Right lung (tissue), 5 donors: ENCODE measurements around the gene SLC18B1. TPM values are rescaled to one million over a fixed set of nuclear protein-coding genes. Genes with fewer than 3 reads are reported as not detected.
A peak's percentile ranks its signal among the peaks of the same experiment; 100 is the strongest.
"Not testable (repeated sequence)": the region's sequence is repeated elsewhere in the genome, so short reads cannot be mapped to it uniquely, and the experiment has no call there.

ENCODE experiments used
- DNase-seq, 2 donors: peaks; one replicate each; pipeline ENCODE4 v3.0.0-alpha.2; 2013
- polyA plus RNA-seq, 5 donors: library from polyadenylated mRNA; unstranded; fragments of 120-200 nt; gene quantifications; one replicate each; pipeline versions ENCODE4 v1.2.1 to v1.2.3, GENCODE V29; 2013; ENCODE audit warnings: inconsistent platforms in 1 of 5, low replicate concordance in 1 of 5; ENCODE audit not compliant: insufficient read length in 5 of 5, insufficient read depth in 1 of 5

Gene SLC18B1
- polyA plus RNA-seq, 5 donors, result 19.1 to 29.1 (median 26.7) TPM

DNA sequence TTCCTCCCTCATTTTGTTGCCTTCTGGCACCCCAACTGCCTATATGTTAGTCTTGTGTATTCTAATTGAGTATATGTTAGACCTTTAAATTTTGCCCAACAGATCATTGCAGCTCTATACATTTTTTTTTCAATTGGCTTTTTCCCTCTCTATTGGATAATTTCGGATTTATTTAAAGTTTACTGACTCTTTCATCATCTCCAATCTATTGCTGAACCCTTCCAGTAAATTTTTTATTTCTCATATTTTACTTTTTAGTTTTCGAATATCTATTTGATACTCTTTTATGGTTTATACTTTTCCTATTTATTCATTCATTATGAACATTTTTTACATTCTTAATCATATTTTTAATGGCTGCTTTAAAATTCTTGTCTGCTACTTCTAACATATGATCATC, 7.1 kb upstream of the SLC18B1 start:
- DNase-seq, result no peak

DNA sequence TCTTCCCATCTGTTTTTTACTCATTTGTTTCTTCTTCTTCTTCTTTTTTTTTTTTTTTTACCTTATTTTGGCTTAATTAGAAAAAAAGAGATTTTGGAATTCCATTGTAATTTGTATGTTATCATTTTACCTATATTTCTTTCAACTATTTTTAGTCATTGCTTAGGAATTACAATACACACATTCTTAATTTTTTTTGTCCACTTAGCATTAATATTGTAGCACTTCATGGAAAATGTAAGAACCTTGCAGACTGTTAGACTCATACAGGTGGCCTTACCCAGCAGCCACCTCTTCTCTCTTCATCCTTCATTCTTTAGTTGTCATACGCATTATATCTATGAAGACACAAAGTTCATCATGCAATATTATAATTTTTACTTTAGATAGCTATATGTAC, 5.8 kb upstream of the SLC18B1 start:
- DNase-seq, result no peak

DNA sequence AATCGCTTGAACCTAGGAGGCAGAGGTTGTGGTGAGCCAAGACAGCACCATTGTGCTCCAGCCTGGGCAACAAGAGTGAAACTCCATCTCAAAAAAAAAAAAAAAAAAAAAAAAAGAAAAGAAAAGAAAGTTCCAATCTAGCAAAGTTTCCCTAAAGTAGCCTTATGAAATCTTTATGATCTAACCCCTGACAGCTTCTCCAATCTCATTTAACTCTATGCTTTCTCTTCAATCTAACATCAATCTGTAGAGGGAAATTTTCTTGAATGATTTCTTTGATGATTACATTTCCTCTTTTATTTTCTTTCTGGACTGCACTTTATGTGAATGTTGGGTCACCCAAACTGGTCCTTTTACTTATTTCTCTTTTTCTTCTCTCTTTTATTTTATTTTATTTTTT, 2.2 kb upstream of the SLC18B1 start:
- DNase-seq, result no peak

DNA sequence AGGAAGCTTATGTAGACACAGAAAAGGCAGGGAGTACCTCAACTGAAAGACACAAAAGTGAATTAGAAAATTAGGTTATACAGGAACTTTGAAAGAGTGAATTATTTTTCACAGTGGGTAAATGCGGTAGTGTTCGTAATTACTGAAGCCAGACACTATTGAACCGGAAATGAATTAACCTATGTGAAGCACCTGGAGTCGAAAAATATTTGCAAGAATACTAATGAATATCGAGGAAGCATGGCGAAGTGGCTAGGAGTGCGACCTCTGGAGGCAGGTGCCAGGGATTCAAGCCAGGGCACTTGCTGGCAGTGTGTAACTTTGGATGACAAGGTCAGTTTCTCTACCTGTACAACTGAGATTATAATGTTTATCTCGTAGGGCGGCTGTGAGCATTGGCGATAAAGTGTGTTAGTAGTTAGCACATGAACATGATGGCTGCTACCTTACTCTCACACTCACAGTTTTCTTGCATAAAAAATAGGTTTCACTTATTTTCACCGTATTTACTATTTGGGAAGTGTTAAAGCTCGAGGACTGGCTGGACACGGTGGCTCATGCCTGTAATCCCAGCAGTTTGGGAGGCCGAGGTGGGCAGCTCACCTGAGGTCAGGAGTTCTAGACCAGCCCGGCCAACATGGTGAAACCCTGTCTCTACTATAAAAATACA, 567 bp upstream of the SLC18B1 start:
- DNase-seq, result peak; percentile 45 to 64

DNA sequence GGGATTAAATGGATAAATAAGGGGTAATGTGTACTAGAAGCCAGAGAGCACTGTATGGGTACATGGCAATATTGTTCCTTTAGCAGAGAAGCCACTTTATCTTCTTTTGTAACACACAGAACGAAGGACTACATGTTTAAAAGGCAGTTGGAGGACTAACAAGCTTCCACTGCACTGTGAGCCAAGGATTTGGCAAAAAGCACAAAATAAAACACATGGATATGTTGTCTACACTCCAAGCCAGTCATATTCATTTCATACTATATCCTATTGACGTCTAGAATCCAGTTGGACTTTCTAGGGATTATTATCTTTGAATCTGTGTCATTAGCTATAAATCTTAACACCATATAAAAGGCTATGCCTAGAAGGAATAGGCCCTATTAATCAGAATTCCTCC, 3.0 kb downstream of the SLC18B1 start:
- DNase-seq, result no peak

DNA sequence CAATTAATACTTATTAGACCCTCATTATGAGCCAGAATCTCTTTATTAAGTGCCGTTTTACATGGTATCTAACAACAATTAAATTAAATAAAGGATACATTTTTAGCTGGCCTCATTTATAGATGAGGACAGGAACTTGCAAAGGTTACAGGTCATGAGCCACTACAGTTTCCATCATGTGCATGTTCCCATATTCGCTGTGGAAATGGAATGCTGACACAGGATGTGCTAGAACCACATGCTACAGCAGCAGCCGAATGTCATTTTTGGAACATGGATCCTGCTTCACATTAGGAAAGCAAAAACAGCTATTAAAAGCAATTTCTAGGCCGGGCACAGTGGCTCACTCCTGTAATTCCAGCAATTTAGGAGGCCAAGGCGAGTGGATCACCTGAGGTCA, 5.9 kb downstream of the SLC18B1 start:
- DNase-seq, result no peak

DNA sequence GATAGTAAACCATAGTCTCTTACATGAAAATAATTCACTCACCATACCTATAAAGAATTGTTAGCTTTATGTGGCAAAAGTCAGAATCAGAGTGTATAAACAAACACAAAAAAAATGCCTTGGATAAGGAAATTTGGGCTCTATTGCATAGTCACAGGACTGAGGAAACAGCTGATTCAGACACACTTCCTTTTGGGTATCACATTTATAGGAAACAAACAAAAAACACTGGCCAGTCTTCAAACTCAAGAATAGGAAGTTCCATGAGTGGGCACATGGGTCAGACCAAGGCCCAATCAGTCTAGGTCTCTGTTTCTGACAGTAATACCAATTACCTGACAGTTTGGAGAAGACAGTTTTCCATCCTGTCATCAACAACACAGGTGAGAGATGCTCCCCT, 8.0 kb downstream of the SLC18B1 start:
- no peak for DNase-seq

DNA sequence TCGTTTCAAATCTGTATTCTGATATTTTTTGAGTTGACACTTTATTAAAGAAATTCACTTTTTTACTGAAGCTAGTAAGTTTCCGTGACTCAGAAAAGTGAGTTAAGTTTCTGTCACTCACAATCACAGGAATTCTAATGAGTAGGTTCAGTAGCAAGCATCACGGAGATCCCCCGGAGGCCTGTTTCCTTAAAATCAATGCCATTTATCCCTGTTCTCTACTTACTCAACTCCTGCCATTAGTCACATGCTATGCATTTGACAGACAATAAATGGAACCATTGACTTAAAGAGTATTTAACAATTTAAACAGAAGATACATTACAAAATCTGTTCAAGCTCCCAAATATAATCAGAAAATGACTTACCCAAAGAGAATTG, 9.1 kb downstream of the SLC18B1 start:
- no peak for DNase-seq

DNA sequence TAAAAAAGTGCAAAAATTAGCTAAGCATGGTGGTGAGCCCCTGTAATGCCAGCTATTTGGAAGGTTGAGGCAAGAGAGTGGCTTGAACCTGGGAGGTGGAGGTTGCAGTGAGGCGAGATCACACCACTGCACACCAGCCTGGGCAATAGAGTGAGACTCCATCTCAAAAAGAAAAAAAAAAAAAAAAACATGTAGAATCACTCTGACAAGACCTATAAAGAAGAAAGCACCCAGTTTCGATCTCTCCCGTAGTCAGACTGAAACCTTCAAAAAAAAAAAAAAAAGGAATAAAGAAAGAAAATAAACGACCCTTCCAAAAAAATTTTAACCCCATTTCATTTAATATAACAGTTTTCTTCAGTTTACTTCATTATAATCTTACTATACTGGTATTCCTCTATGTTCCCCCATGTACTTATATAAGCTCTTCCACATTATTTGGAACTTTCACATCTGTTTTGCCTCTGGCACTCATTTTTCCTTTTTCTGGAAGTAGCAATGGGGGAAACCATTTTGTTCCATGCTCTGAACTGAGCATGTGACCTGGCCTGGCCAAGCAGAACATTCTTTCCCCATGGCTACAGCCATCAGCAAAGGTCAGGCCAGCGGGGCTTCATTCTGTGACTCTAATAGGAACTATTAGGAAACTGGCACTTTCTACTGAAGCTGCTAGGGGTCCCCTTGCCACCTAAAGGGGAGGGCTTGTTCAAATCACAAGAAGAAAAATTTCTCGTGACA, 9.6 kb downstream of the SLC18B1 start:
- no peak for DNase-seq

DNA sequence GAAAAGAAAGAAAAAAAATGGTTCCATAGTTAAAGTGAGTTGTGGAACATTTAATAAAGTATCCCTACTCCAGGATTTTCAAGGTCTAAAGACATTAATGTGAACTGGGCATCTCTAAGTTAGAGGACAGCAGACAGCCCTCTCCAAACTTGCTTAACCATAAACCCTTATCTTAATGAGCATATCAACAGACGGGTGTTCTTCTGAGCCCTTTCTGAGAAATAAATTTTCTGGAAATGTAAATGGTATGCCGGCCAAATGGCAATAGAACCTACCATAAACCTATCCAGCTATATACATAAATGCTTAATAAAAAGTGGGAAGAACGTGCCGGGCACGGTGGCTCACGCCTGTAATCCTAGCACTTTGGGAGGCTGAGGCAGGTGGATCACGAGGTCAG, 12.5 kb downstream of the SLC18B1 start:
- no peak for DNase-seq

DNA sequence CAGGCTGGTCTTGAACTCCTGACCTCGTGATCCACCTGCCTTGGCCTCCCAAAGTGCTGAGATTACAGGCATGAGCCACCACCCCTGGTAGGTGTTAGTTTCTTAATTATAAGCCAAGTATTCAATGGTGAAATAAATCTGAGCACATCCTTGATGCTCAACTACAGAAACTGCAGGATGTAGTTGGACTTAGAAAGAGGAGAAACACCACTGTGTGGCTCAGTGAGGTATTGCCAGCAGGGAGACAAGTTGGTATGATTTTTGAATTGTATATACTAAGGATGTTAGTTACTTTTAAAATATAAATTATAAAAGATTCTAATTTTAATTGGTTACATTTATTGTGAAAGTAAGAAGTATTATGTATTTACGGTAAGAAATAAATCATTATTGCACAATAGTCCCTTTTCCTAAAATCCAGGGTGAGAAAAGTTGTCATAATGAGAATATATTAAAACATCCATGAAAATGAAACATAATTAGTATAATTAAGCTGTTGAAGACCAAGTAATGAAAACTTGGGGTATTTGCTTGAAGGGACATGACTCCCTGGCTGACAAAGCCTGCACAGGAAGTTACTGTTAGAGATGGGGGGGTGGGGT, 17.6 kb downstream of the SLC18B1 start:
- DNase-seq, result no peak

DNA sequence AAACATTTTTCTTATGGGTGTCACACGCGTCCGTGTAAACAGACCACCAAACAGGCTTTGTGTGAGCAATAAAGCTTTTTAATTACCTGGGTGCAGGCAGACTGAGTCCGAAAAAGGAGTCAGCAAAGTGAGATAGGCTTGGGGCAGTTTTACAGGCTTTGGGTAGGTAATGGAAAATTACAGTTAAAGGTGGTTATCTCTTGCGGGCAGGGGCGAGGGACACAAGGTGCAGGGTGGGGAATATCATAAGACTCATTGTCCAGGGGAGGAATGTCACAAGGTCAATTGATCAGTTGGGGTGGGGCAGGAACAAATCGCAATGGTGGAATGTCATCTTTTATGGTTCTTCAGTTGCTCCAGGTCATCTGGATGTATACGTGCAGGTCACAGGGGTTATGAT, 20.6 kb downstream of the SLC18B1 start:
- DNase-seq, result not testable (repeated sequence)

DNA sequence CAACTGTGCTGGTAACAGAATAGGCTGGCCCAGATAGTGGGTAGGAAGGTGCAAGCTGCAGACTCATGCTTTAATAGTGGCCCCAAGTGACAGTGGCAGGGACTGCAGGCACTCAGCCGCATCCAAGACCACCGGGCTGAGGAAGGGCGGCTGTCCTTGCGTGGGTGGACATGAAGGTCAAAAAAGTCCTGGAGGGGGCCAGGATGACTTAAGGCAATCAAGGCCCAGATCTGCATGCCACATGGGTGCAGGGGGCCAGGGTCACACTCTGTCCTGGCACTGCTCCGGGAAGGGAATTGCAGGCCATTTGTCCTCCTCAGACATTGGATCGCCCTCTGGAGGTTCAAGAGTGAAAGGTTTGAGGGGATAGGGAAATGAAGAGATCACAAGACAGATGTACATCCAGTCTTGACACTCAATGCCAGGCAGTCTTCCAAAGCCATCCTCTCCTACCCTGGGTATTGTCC, 30.4 kb downstream of the SLC18B1 start:
- peak in 1 of 2 donors; percentile 3 for DNase-seq

DNA sequence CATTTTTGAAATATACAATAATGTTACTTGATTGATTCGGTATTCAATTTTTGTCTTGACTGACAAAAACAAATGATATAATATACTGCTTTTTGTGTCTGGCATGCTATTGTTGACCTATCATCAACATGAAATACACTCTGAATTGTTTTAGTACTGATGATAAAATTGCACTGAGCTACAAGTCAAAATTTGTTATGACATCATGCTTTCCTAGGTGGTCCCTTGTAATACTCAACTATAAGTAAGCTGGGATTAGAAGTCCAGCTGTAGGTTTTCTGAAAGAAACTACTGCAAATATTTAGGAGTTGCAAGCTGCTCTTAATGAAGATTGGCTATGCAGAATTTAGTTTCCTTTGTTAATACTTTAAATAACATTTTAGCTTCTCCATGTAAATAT, 32.9 kb downstream of the SLC18B1 start:
- DNase-seq, result no peak

DNA sequence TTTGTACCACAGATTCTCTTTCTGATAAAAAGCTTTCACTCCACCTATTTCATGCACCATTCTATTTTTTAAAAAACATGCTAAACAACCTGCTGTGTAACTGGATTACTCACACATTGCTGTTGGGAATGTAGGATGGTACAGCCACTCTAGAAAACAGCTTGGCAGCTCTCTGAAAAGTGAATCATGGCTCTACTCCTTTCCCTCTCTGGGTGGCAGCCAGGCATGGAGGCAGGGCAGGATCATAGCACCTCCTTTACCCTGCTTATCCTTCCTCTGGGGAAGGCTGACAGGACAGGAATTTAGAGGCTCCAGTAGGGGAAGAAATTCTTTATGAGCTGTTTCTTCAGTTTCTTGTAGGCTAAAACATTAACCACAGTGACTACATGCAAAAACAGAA, 34.1 kb downstream of the SLC18B1 start:
- DNase-seq, result no peak

DNA sequence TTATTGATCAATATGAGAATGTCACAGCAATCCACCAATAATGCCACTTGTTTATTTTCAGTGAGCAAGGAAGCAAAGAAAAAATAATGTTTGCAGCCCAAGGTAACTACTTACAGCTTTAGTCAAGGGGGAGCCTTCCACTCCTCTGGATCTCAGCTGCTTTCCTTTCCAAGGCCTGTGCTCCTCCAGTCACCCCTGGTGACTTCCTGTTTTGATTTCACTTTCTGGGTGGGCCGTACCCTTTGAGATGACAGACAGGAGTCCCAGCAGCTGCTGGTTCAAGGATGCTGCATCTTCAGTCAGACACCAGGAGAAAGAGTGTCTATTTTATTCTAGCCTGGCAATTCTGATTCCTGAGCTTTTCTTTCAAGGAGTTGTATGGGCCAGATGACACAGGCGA, 35.2 kb downstream of the SLC18B1 start:
- DNase-seq, result no peak

DNA sequence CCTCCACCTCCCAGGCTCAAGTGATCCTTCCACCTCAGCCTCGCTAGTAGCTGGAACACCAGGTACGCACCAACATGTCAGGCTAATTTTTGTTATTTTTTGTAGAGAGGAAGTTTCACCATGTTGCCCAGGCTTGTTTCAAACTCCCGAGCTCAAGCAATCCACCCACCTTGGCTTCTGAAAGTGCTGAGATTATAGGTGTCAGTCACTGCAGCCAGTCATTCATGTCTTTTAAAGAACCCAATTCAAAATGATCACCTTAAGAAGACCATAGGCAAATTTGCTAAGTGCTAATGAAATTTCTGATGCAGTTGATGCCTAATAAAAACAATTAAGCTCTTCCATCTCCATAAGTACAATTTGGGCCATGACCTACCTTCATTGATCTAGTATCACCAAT, 38.2 kb downstream of the SLC18B1 start:
- DNase-seq, result no peak

DNA sequence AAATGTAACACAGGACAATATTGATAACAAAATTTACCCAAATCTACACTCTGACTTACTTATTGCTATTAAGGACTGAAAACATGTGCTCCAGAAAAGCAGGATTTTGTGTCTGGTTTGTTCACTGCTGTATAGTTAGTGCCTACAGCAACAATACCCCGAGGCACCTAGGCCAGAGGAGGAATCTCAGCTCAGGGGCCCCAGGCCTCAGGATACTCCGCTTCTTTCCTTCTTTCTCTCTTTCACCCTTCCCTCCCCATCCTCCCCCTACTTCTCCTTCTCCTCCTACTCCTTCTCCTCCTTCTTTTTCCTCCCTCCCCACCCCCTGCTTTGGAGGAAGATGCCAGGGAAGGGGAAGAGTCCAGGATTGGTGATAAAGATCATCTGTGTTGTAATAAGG, 39.7 kb downstream of the SLC18B1 start:
- no peak for DNase-seq

DNA sequence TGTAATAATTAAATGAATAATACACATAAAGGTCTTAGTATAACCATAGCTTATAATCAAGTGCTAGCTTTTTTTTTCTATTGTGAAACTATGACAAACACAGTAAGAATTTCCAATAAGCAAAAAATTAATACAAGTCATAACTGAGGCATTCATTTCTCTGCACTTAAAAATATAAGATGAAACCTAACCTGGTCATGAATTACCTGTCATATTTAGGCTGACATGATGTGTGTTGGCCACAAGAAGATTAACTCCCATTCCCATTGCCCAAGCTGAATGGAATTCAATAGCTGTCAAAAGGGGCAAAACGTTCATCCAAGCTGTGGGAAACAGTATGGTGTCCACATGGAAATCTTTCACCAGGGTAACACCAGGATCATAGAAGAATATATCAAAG, 46.2 kb downstream of the SLC18B1 start:
- DNase-seq, result no peak

DNA sequence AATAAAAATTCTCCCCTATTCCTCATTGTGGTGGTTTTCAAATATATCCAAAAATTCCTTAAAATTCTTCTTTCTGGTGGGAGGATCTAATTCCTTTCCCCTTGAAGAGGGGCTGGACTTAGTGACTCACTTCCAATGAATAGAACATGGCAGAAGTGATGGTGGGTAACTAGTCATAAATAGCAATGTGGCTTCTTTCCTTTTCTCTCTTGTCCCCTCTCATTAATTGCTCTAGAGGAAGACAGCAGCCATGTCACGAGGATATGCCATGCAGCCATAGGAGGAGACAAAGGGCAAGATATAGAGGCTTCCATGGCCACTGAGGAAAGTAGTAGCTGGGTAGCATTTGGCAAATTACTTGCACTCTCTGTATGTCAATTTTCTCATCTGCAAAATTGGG, 46.6 kb downstream of the SLC18B1 start:
- no peak for DNase-seq

DNA sequence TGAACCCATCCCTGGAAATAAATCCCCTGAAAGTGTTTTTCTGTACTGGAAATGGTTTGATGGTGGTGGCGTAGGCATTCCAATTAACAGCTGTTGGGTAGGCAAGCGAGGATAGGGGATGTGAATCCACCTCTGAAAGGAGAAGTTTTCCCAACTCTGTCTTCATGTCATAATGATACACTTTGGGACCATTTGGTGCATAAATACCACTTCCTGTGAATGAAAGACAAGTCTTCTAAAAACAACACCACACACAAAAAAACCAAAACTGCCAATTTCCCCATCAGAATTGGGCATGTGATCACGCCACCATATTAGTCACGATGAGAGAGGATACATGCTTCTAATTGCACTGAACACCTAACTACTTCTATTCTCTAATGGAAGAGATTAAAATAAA, 47.1 kb downstream of the SLC18B1 start:
- DNase-seq, result no peak

DNA sequence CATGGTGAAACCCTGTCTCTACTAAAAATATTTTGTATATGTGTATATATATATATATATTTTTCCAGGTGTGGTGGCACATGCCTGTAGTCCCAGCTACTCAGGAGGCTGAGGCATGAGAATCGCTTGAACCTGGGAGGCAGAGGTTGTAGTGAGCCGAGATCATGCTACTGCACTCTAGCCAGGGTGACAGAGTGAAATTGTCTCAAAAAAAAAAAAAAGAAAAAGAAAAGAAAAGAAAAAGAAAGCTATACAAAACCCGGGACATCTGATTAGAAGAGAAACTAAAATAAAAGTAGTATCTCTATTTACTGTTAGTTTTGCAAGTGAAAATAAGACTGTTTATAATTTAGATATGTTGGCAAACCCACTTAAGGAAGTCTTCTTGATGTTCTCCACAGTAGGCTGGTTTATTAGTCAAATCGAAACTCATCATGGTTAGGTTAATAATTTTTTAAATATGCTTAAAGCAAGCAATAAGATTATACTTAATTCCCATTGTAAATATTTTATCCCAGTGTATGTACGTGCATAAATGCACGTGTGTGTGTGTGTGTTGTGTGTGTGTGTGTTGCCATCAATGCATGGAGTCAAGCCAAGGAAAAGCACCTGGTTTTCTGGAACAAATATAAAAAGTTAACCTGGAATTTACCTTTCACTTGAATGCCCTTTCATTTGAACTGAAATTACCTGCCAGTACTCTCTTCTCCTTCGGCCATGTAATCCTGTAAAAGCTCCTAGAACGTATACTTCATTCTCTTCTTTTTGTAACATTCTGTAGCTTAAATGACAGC, 47.8 kb downstream of the SLC18B1 start:
- DNase-seq, result no peak

DNA sequence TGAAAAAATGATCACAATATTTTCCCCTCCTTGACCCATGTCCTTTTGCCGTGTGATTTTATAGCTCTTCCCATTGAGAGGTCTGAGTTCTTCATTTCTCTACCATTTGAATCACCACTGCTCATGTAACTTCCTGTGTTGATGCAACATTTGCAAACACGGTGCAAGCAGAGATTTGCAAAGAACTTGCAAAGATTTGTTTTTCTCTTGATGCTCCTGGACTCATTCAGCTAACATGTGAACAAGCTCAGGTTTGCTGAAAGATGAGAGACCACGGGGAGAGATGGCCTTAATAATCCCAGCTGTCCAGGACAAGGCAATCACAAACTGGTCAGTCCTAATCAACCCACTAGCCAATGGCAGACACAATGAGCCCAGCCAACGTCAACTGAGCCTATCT, 49.3 kb downstream of the SLC18B1 start:
- no peak for DNase-seq
